ENCODE measurements around the gene AGPAT2.

Gene AGPAT2

GRCh38 chr9:136664000-136664915 lies 23.0 kb downstream of the AGPAT2 start:
- no peak overlapping the region for H3K4me2 ChIP-seq (ENCODE audit: low read length)
- no peaks in the 10 kb centered on the region for H3F3A ChIP-seq (ENCODE audit: control insufficient read depth, insufficient read depth)
- peaks cover 66% of the 10 kb centered on the region for H3K27me3 ChIP-seq (ENCODE audit: control insufficient read depth, low read length)
- H3K4me1 ChIP-seq (ENCODE audit: control insufficient read depth, low read length), result peaks cover 12% of the 10 kb centered on the region
- H3K27ac ChIP-seq (ENCODE audit: low read depth, low read length), result no peak overlapping the region
- TF ChIP-seq CTCF (IDR thresholded peaks at IDR 0.05; ENCODE audit: low read depth, low read length, poor library complexity, severe bottlenecking), result no peak
- TF ChIP-seq EZH2phosphoT487 (IDR thresholded peaks at IDR 0.05; ENCODE audit: borderline replicate concordance, low read length), result no peak
- H3K79me2 ChIP-seq (ENCODE audit: control insufficient read depth, low read length), result no peaks in the 10 kb centered on the region
- no peaks in the 10 kb centered on the region for H3K36me3 ChIP-seq (ENCODE audit: control insufficient read depth, low read length)
- H3K4me3 ChIP-seq (ENCODE audit: low read length), result no peak overlapping the region
- no peaks in the 10 kb centered on the region for H4K20me1 ChIP-seq (ENCODE audit: control insufficient read depth, insufficient read depth, low read depth, low read length)
- no peaks in the 10 kb centered on the region for H3K9me3 ChIP-seq (ENCODE audit: control insufficient read depth, insufficient read depth, low read length)
- H3K9me2 ChIP-seq (replicated peaks; ENCODE audit: control insufficient read depth, low read length), result no peaks in the 10 kb centered on the region

GRCh38 chr9:136662656-136663581 lies 24.3 kb downstream of the AGPAT2 start, which contains the start of gene EGFL7:
EGFL7 (plus strand) TSS chr9:136662916; CDS start chr9:136668283, 5,367 bp downstream.
- Histone ChIP-seq H3K27ac (ENCODE audit: low read depth, low read length) (no peak within 1 kb of the TSS), H3K9me3 (ENCODE audit: control insufficient read depth, insufficient read depth, low read length) (no peaks in the 10 kb centered on the region), H4K20me1 (ENCODE audit: control insufficient read depth, insufficient read depth, low read depth, low read length) (no peaks in the 10 kb centered on the region), H3K9me2 (replicated peaks; ENCODE audit: control insufficient read depth, low read length) (no peaks in the 10 kb centered on the region), H3K4me1 (ENCODE audit: control insufficient read depth, low read length) (peaks cover 14% of the 10 kb centered on the region), H3K27me3 (ENCODE audit: control insufficient read depth, low read length) (peaks cover 68% of the 10 kb centered on the region), H3K79me2 (ENCODE audit: control insufficient read depth, low read length) (no peaks in the 10 kb centered on the region), H3K4me2 (ENCODE audit: low read length) (no peak within 1 kb of the TSS), H3K4me3 (ENCODE audit: low read length) (no peak within 1 kb of the TSS), H3F3A (ENCODE audit: control insufficient read depth, insufficient read depth) (no peaks in the 10 kb centered on the region), H3K36me3 (ENCODE audit: control insufficient read depth, low read length) (no peaks in the 10 kb centered on the region)
- TF ChIP-seq CTCF (IDR thresholded peaks at IDR 0.05; ENCODE audit: low read depth, low read length, poor library complexity, severe bottlenecking) (no peak), EZH2phosphoT487 (IDR thresholded peaks at IDR 0.05; ENCODE audit: borderline replicate concordance, low read length) (no peak)

GRCh38 chr9:136662326-136662655 lies 25.0 kb downstream of the AGPAT2 start:
- Histone ChIP-seq H3K36me3 (ENCODE audit: control insufficient read depth, low read length) (no peaks in the 10 kb centered on the region), H3K4me1 (ENCODE audit: control insufficient read depth, low read length) (peaks cover 20% of the 10 kb centered on the region), H3K9me3 (ENCODE audit: control insufficient read depth, insufficient read depth, low read length) (no peaks in the 10 kb centered on the region), H3K4me3 (ENCODE audit: low read length) (no peak overlapping the region), H3F3A (ENCODE audit: control insufficient read depth, insufficient read depth) (no peaks in the 10 kb centered on the region), H4K20me1 (ENCODE audit: control insufficient read depth, insufficient read depth, low read depth, low read length) (no peaks in the 10 kb centered on the region), H3K79me2 (ENCODE audit: control insufficient read depth, low read length) (no peaks in the 10 kb centered on the region), H3K27ac (ENCODE audit: low read depth, low read length) (no peak overlapping the region), H3K27me3 (ENCODE audit: control insufficient read depth, low read length) (peaks cover 68% of the 10 kb centered on the region), H3K4me2 (ENCODE audit: low read length) (no peak overlapping the region), H3K9me2 (replicated peaks; ENCODE audit: control insufficient read depth, low read length) (no peaks in the 10 kb centered on the region)
- no peak for TF ChIP-seq CTCF (IDR thresholded peaks at IDR 0.05; ENCODE audit: low read depth, low read length, poor library complexity, severe bottlenecking)
- TF ChIP-seq EZH2phosphoT487 (IDR thresholded peaks at IDR 0.05; ENCODE audit: borderline replicate concordance, low read length), result no peak
